SU-DHL-6 (cell line): ENCODE measurements around the gene DAO.

Experiments
- CTCF ChIP-seq: fragments of 200-600 bp; sonication (generic); IDR thresholded peaks from one replicate; pipeline ENCODE4 v1.5.1; 2017; ENCODE audit warnings: antibody characterized with exemption, mild to moderate bottlenecking, low read length, moderate library complexity; ENCODE audit not compliant: insufficient read depth, poor library complexity, severe bottlenecking
- EZH2phosphoT487 ChIP-seq: fragments of 200-600 bp; sonication (generic), shearing (Covaris generic); conservative IDR thresholded peaks from 2 replicates; pipeline ENCODE4 v1.6.1; 2018; ENCODE audit warnings: mild to moderate bottlenecking, antibody characterized with exemption, low read length, moderate library complexity, mixed read lengths

GRCh38 chr12:108835860-108836634 lies 43.8 kb upstream of the DAO start:
- no peak for TF ChIP-seq CTCF
- no peak for TF ChIP-seq EZH2phosphoT487
